ENCODE data around the gene DNAH6.
"Not testable (repeated sequence)": the region's sequence is repeated elsewhere in the genome, so short reads cannot be mapped to it uniquely, and the experiment has no call there.

Gene DNAH6

GRCh38 chr2:84757648-84758047, 241.3 kb downstream of the DNAH6 start:
- no peak for DNase-seq

GRCh38 chr2:84766791-84767190, 250.5 kb downstream of the DNAH6 start:
- no peak for DNase-seq

- no peak for DNase-seq
Observed at GRCh38 chr2:84768840-84769239, 252.5 kb downstream of the DNAH6 start.

GRCh38 chr2:84770280-84770679, 254.0 kb downstream of the DNAH6 start:
- DNase-seq = no peak

- no peak for DNase-seq
Observed at GRCh38 chr2:84771251-84771650, 255.0 kb downstream of the DNAH6 start.

- DNase-seq = not testable (repeated sequence)
Observed at GRCh38 chr2:84773562-84773961, 257.3 kb downstream of the DNAH6 start.

- DNase-seq = no peak
Observed at GRCh38 chr2:84776011-84776410, 259.7 kb downstream of the DNAH6 start.

GRCh38 chr2:84778911-84779690, 262.8 kb downstream of the DNAH6 start:
- DNase-seq = no peak

GRCh38 chr2:84779781-84780180, 263.5 kb downstream of the DNAH6 start:
- DNase-seq = no peak

- peak in 1 of 2 donors; percentile 5 for DNase-seq
Observed at GRCh38 chr2:84781942-84782716, 265.8 kb downstream of the DNAH6 start.

- no peak for DNase-seq
Observed at GRCh38 chr2:84782717-84783442, 266.6 kb downstream of the DNAH6 start.

- no peak for DNase-seq
Observed at GRCh38 chr2:84785950-84786349, 269.7 kb downstream of the DNAH6 start.

GRCh38 chr2:84786601-84787000, 270.3 kb downstream of the DNAH6 start:
- DNase-seq = no peak

GRCh38 chr2:84788027-84788426, 271.7 kb downstream of the DNAH6 start:
- DNase-seq = no peak

- DNase-seq = no peak
Observed at GRCh38 chr2:84788498-84788897, 272.2 kb downstream of the DNAH6 start.

GRCh38 chr2:84792856-84793522, 276.7 kb downstream of the DNAH6 start:
- no peak for DNase-seq

- DNase-seq = no peak
Observed at GRCh38 chr2:84793641-84794040, 277.3 kb downstream of the DNAH6 start.

- no peak for DNase-seq
Observed at GRCh38 chr2:84796798-84797197, 280.5 kb downstream of the DNAH6 start.

- no peak for DNase-seq
Observed at GRCh38 chr2:84797271-84797670, 281.0 kb downstream of the DNAH6 start.

- no peak for DNase-seq
Observed at GRCh38 chr2:84799772-84800171, 283.5 kb downstream of the DNAH6 start.

- no peak for DNase-seq
Observed at GRCh38 chr2:84800194-84800805, 284.0 kb downstream of the DNAH6 start.

GRCh38 chr2:84801811-84802210, 285.5 kb downstream of the DNAH6 start:
- no peak for DNase-seq

All from inflammatory macrophage (primary cell).